Astrocyte (in vitro differentiated cells and primary cell): ENCODE measurements around the gene RELN.

Experiments
- CTCF ChIP-seq: IDR thresholded peaks from 2 replicates; pipeline ENCODE4 v1.5.1; 2011; ENCODE audit warnings: low read depth, mild to moderate bottlenecking, inconsistent platforms, low read length, moderate library complexity; ENCODE audit not compliant: insufficient read depth
- EZH2 ChIP-seq: IDR thresholded peaks from 2 replicates; pipeline ENCODE4 v1.6.1; 2012; ENCODE audit warnings: mild to moderate bottlenecking, low read length, inconsistent platforms; ENCODE audit not compliant: insufficient read depth

DNA sequence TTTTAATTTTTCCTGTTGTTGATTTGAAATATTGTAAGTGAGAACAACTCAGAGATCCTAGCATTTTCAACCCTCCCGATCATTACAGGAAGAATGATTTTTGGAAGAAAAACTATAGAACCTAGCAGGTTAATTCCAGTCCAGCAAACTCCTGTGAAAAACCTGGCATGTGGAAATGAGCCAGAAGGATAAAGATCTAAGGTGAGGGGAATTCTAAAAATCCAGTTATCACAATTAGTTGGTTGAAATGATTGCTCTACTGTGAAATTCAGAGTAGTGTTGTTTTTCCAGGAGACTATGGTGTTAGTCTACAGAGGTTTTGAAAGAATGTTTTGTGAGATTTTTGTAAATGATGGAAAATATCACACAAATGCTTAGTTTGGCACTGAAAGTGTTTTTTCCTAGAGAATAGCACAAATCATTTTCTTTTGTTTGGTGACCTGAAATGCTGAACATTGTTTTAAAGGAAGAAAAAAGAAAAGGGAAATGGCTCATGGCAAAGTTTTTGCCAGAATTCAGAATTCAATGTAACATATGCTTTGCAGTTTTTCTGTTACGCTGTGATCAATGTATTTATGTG is 391.0 kb downstream of the RELN start:
- no peak for TF ChIP-seq EZH2
- TF ChIP-seq CTCF = no peak
